ENCODE measurements around the gene MAML2.
A peak's percentile ranks its signal among the peaks of the same experiment; 100 is the strongest.

The MAML2 gene

GRCh38 chr11:96232132-96232531, 110.9 kb downstream of the MAML2 start:
- DNase-seq = no peak

GRCh38 chr11:96230686-96231085, 112.3 kb downstream of the MAML2 start:
- no peak for DNase-seq

- no peak for DNase-seq
Observed at GRCh38 chr11:96229354-96229977, 113.5 kb downstream of the MAML2 start.

- no peak for DNase-seq
Observed at GRCh38 chr11:96228910-96229309, 114.1 kb downstream of the MAML2 start.

GRCh38 chr11:96228473-96228891, 114.5 kb downstream of the MAML2 start:
- DNase-seq = no peak

- DNase-seq = no peak
Observed at GRCh38 chr11:96227244-96227643, 115.8 kb downstream of the MAML2 start.

GRCh38 chr11:96223083-96223482, 119.9 kb downstream of the MAML2 start:
- DNase-seq = no peak

GRCh38 chr11:96222102-96222501, 120.9 kb downstream of the MAML2 start:
- DNase-seq = no peak

GRCh38 chr11:96221244-96222070, 121.5 kb downstream of the MAML2 start:
- no peak for DNase-seq

- no peak for DNase-seq
Observed at GRCh38 chr11:96219981-96220623, 122.9 kb downstream of the MAML2 start.

GRCh38 chr11:96218901-96219300, 124.1 kb downstream of the MAML2 start:
- DNase-seq = no peak

GRCh38 chr11:96218006-96218405, 125.0 kb downstream of the MAML2 start:
- DNase-seq = no peak

- DNase-seq = no peak
Observed at GRCh38 chr11:96217206-96217605, 125.8 kb downstream of the MAML2 start.

- no peak for DNase-seq
Observed at GRCh38 chr11:96215826-96216225, 127.2 kb downstream of the MAML2 start.

- DNase-seq = no peak
Observed at GRCh38 chr11:96215110-96215782, 127.7 kb downstream of the MAML2 start.

- DNase-seq = no peak
Observed at GRCh38 chr11:96214777-96215109, 128.3 kb downstream of the MAML2 start.

GRCh38 chr11:96213500-96213899, 129.5 kb downstream of the MAML2 start:
- DNase-seq = no peak

- DNase-seq = no peak
Observed at GRCh38 chr11:96211436-96211835, 131.6 kb downstream of the MAML2 start.

GRCh38 chr11:96207459-96208449, 135.2 kb downstream of the MAML2 start:
- DNase-seq = no peak

GRCh38 chr11:96206955-96207354, 136.0 kb downstream of the MAML2 start:
- no peak for DNase-seq

- DNase-seq = no peak
Observed at GRCh38 chr11:96205460-96205809, 137.6 kb downstream of the MAML2 start.

GRCh38 chr11:96204721-96205459, 138.1 kb downstream of the MAML2 start:
- peak in 1 of 2 experiments; percentile 1 for DNase-seq

Measured in NCI-H187 (cell line).